Activated CD4-positive, alpha-beta T cell treated with anti-CD3 and anti-CD28 coated beads for 24 hours (primary cell): ENCODE data around the gene TMEM223.
"Not testable (repeated sequence)": the region's sequence is repeated elsewhere in the genome, so short reads cannot be mapped to it uniquely, and the experiment has no call there.

Source experiments
- DNase-seq, 2 donors: peaks; one replicate each; pipeline ENCODE4 v3.0.0-alpha.2; 2020; ENCODE audit warnings: low read depth in 2 of 2

TMEM223 gene

DNA sequence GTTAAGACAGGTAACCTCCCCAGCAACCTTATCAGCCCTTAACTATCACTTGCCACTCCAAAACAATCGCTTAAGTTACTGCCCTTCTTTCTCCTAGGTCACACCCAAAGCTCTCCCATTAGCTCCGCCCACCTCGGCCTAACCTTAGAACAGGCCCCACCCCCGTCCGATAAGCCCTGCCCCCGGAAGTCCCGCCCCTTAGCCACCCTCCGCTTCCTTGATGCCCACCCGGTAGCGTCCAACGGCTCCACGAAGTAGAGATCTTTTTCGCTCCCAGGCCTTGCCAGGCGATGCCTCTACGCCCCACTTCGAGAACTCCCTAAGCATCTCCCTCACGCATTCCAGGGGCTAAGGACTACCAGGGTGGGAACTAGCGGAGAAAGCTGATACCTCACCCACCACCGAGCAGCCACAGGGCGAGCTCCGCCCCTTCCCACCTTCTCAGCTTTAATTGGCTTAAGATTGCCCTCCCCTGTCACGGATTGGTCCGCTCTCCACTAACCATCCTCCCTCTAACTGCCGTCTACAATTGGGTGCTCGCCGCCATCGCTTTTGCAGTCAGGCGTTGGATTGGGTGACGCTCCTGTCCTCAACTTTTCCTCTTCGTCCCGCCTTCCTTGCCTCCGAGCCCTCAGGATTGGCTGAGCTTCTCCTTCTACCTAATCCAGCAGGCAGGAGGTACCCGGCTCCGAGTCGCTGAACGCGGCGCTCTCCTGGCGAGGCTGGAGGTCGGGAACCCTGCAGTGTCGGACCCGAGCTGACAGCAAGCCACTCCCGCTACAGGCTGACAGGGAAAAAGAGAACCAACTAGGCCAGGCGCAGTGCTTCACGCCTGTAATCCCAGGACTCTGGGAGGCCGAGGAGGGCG lies 37.8 kb downstream of the TMEM223 start, which contains the start of gene ZBTB3:
Gene ZBTB3 (minus strand): TSS at position 425 of the 868 bp plus-strand sequence. CDS start 496 bp downstream, outside the sequence.
- DNase-seq, result peak; percentile 94

GRCh38 chr11:62752994-62753735 lies 38.6 kb downstream of the TMEM223 start:
- DNase-seq, result no peak

GRCh38 chr11:62752177-62752785 lies 39.5 kb downstream of the TMEM223 start:
- DNase-seq, result no peak

GRCh38 chr11:62749931-62750330 lies 41.9 kb downstream of the TMEM223 start:
- DNase-seq, result not testable (repeated sequence)

GRCh38 chr11:62747475-62748160 lies 44.2 kb downstream of the TMEM223 start:
- no peak for DNase-seq
